Measurements from ENCODE around the gene ICAM1. TPM values are rescaled to one million over a fixed set of nuclear protein-coding genes. Genes with fewer than 3 reads are reported as not detected.
A peak's percentile ranks its signal among the peaks of the same experiment; 100 is the strongest.

Gene ICAM1
- total RNA-seq, 1 experiment from 2014 or later: 147 TPM

- intact Hi-C loops (cut with micrococcal nuclease; ENCODE audit: unreplicated experiment): no loop called here
- Mint-ChIP-seq H3K27ac (ENCODE audit: unreplicated experiment) (peak overlapping the region; percentile 27), H3K4me1 (ENCODE audit: low read depth, unreplicated experiment) (peaks cover 15% of the 10 kb centered on the region), H3K27me3 (ENCODE audit: unreplicated experiment) (peaks cover 30% of the 10 kb centered on the region), H3K9me3 (ENCODE audit: low read depth, unreplicated experiment) (no peaks in the 10 kb centered on the region), H3K4me3 (ENCODE audit: low read depth, unreplicated experiment) (peak overlapping the region; percentile 59), H3K36me3 (ENCODE audit: insufficient read depth, unreplicated experiment) (peaks cover 46% of the 10 kb centered on the region)
- BruUV-seq (replicated peaks): no TSS peak
- CTCF ChIA-PET: no interaction called here
- TF ChIP-seq, protein P1, sequence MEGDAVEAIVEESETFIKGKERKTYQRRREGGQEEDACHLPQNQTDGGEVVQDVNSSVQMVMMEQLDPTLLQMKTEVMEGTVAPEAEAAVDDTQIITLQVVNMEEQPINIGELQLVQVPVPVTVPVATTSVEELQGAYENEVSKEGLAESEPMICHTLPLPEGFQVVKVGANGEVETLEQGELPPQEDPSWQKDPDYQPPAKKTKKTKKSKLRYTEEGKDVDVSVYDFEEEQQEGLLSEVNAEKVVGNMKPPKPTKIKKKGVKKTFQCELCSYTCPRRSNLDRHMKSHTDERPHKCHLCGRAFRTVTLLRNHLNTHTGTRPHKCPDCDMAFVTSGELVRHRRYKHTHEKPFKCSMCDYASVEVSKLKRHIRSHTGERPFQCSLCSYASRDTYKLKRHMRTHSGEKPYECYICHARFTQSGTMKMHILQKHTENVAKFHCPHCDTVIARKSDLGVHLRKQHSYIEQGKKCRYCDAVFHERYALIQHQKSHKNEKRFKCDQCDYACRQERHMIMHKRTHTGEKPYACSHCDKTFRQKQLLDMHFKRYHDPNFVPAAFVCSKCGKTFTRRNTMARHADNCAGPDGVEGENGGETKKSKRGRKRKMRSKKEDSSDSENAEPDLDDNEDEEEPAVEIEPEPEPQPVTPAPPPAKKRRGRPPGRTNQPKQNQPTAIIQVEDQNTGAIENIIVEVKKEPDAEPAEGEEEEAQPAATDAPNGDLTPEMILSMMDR (IDR thresholded peaks at IDR 0.05; ENCODE audit: unreplicated experiment): no peak
- DNase-seq: no peak
These were observed 22.1 kb downstream of the ICAM1 start for GRCh38 chr19:10292789-10293636.

DNA sequence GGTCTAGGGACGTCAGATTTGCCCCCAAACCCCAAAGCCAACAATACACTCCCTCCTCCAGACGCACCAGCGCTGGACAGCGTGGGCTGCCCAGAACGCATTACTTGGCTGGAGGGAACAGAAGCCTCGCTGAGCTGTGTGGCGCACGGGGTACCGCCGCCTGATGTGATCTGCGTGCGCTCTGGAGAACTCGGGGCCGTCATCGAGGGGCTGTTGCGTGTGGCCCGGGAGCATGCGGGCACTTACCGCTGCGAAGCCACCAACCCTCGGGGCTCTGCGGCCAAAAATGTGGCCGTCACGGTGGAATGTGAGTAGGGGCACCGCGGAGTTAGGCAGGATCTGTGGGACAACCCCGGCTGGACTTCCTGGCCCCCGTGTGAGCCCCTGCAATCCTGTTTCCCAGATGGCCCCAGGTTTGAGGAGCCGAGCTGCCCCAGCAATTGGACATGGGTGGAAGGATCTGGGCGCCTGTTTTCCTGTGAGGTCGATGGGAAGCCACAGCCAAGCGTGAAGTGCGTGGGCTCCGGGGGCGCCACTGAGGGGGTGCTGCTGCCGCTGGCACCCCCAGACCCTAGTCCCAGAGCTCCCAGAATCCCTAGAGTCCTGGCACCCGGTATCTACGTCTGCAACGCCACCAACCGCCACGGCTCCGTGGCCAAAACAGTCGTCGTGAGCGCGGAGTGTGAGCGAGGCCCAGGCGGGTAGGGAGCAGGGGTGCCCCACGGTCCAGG lies 22.9 kb downstream of the ICAM1 start:
- CTCF ChIA-PET: no interaction called here
- no peaks in the 10 kb centered on the region for H3K9me3 Mint-ChIP-seq (ENCODE audit: low read depth, unreplicated experiment)
- intact Hi-C loops (cut with micrococcal nuclease; ENCODE audit: unreplicated experiment): no loop called here
- DNase-seq: no peak
- H3K36me3 Mint-ChIP-seq (ENCODE audit: insufficient read depth, unreplicated experiment): peaks cover 38% of the 10 kb centered on the region
- no peak overlapping the region for H3K27ac Mint-ChIP-seq (ENCODE audit: unreplicated experiment)
- TF ChIP-seq, protein P1 (IDR thresholded peaks at IDR 0.05; ENCODE audit: unreplicated experiment): no peak
- peaks cover 10% of the 10 kb centered on the region for H3K4me1 Mint-ChIP-seq (ENCODE audit: low read depth, unreplicated experiment)
- peaks cover 30% of the 10 kb centered on the region for H3K27me3 Mint-ChIP-seq (ENCODE audit: unreplicated experiment)
- no peak overlapping the region for H3K4me3 Mint-ChIP-seq (ENCODE audit: low read depth, unreplicated experiment)
- no TSS peak for BruUV-seq (replicated peaks)

DNA sequence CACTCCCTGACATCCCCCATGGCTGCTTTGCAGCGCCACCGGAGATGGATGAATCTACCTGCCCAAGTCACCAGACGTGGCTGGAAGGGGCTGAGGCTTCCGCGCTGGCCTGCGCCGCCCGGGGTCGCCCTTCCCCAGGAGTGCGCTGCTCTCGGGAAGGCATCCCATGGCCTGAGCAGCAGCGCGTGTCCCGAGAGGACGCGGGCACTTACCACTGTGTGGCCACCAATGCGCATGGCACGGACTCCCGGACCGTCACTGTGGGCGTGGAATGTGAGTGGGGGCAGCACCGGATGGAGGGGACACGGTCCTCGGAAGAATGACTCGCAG lies 23.4 kb downstream of the ICAM1 start:
- H3K27ac Mint-ChIP-seq (ENCODE audit: unreplicated experiment): no peak overlapping the region
- no peak overlapping the region for H3K4me3 Mint-ChIP-seq (ENCODE audit: low read depth, unreplicated experiment)
- H3K27me3 Mint-ChIP-seq (ENCODE audit: unreplicated experiment): peaks cover 30% of the 10 kb centered on the region
- BruUV-seq (replicated peaks): no TSS peak
- CTCF ChIA-PET: no interaction called here
- intact Hi-C loops (cut with micrococcal nuclease; ENCODE audit: unreplicated experiment): no loop called here
- no peaks in the 10 kb centered on the region for H3K9me3 Mint-ChIP-seq (ENCODE audit: low read depth, unreplicated experiment)
- peaks cover 33% of the 10 kb centered on the region for H3K36me3 Mint-ChIP-seq (ENCODE audit: insufficient read depth, unreplicated experiment)
- DNase-seq: no peak
- peaks cover 8% of the 10 kb centered on the region for H3K4me1 Mint-ChIP-seq (ENCODE audit: low read depth, unreplicated experiment)
- TF ChIP-seq, protein P1 (IDR thresholded peaks at IDR 0.05; ENCODE audit: unreplicated experiment): no peak

GRCh38 chr19:10295305-10295846 lies 24.5 kb downstream of the ICAM1 start:
- Mint-ChIP-seq H3K4me1 (ENCODE audit: low read depth, unreplicated experiment) (peaks cover 4% of the 10 kb centered on the region), H3K27me3 (ENCODE audit: unreplicated experiment) (peaks cover 22% of the 10 kb centered on the region), H3K4me3 (ENCODE audit: low read depth, unreplicated experiment) (peak overlapping the region; percentile 62), H3K36me3 (ENCODE audit: insufficient read depth, unreplicated experiment) (peaks cover 28% of the 10 kb centered on the region), H3K9me3 (ENCODE audit: low read depth, unreplicated experiment) (no peaks in the 10 kb centered on the region), H3K27ac (ENCODE audit: unreplicated experiment) (no peak overlapping the region)
- BruUV-seq (replicated peaks): no TSS peak
- TF ChIP-seq, protein P1 (IDR thresholded peaks at IDR 0.05; ENCODE audit: unreplicated experiment): no peak
- CTCF ChIA-PET: interaction anchor here (0.7 kb wide), 1 partner anchor 25 kb away, joined by 5 read pairs; the partner anchor contains the start of gene ICAM1
- DNase-seq: peak; percentile 49
- intact Hi-C loops (cut with micrococcal nuclease; ENCODE audit: unreplicated experiment): no loop called here
